ENCODE results near the gene SPIB.

- no peak for TF ChIP-seq POU6F1 (CRISPR knock-in tag; IDR thresholded peaks at IDR 0.05; ENCODE audit: borderline replicate concordance, low read depth)
- TF ChIP-seq CSRNP3 (CRISPR knock-in tag; IDR thresholded peaks at IDR 0.05), result no peak
- no peak for TF ChIP-seq BACH2 (CRISPR knock-in tag; IDR thresholded peaks at IDR 0.05; ENCODE audit: borderline replicate concordance)
- TF ChIP-seq, protein P1, sequence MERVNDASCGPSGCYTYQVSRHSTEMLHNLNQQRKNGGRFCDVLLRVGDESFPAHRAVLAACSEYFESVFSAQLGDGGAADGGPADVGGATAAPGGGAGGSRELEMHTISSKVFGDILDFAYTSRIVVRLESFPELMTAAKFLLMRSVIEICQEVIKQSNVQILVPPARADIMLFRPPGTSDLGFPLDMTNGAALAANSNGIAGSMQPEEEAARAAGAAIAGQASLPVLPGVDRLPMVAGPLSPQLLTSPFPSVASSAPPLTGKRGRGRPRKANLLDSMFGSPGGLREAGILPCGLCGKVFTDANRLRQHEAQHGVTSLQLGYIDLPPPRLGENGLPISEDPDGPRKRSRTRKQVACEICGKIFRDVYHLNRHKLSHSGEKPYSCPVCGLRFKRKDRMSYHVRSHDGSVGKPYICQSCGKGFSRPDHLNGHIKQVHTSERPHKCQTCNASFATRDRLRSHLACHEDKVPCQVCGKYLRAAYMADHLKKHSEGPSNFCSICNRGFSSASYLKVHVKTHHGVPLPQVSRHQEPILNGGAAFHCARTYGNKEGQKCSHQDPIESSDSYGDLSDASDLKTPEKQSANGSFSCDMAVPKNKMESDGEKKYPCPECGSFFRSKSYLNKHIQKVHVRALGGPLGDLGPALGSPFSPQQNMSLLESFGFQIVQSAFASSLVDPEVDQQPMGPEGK (CRISPR knock-in tag; IDR thresholded peaks at IDR 0.05; ENCODE audit: borderline replicate concordance), result no peak
- TF ChIP-seq ARNTL (CRISPR knock-in tag; IDR thresholded peaks at IDR 0.05; ENCODE audit: borderline replicate concordance, low read depth), result no peak
- TF ChIP-seq, protein P2, sequence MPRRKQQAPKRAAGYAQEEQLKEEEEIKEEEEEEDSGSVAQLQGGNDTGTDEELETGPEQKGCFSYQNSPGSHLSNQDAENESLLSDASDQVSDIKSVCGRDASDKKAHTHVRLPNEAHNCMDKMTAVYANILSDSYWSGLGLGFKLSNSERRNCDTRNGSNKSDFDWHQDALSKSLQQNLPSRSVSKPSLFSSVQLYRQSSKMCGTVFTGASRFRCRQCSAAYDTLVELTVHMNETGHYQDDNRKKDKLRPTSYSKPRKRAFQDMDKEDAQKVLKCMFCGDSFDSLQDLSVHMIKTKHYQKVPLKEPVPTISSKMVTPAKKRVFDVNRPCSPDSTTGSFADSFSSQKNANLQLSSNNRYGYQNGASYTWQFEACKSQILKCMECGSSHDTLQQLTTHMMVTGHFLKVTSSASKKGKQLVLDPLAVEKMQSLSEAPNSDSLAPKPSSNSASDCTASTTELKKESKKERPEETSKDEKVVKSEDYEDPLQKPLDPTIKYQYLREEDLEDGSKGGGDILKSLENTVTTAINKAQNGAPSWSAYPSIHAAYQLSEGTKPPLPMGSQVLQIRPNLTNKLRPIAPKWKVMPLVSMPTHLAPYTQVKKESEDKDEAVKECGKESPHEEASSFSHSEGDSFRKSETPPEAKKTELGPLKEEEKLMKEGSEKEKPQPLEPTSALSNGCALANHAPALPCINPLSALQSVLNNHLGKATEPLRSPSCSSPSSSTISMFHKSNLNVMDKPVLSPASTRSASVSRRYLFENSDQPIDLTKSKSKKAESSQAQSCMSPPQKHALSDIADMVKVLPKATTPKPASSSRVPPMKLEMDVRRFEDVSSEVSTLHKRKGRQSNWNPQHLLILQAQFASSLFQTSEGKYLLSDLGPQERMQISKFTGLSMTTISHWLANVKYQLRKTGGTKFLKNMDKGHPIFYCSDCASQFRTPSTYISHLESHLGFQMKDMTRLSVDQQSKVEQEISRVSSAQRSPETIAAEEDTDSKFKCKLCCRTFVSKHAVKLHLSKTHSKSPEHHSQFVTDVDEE (CRISPR knock-in tag; IDR thresholded peaks at IDR 0.05), result no peak
Observed at GRCh38 chr19:50377517-50377916, 41.2 kb upstream of the SPIB start.
